Adrenal gland (tissue), 5 donors: ENCODE data around the gene APLP2.

Experiments used
- POLR2A ChIP-seq, 2 donors: fragments of 450-650 bp; IDR thresholded peaks; one replicate each; pipeline ENCODE4 v1.6.1; 2017; ENCODE audit warnings: antibody characterized with exemption in 2 of 2, mild to moderate bottlenecking in 2 of 2, moderate library complexity in 1 of 2
- TF ChIP-seq, protein P1 (sequence below), 6 experiments: fragments of 450-650 bp in 4 of 6; fragments of 200-600 bp in 2 of 6; sonication (generic) in 1 of 6; IDR thresholded peaks; 1 replicate in 5 of 6; 2 replicates in 1 of 6; pipeline versions ENCODE4 v1.5.1 to v1.8.0; 2016 to 2021; ENCODE audit warnings: antibody characterized with exemption in 6 of 6, mild to moderate bottlenecking in 2 of 6, moderate library complexity in 1 of 6
- donor health status: DM: no; HTN: no; CAD: no.

- TF ChIP-seq, protein P1, sequence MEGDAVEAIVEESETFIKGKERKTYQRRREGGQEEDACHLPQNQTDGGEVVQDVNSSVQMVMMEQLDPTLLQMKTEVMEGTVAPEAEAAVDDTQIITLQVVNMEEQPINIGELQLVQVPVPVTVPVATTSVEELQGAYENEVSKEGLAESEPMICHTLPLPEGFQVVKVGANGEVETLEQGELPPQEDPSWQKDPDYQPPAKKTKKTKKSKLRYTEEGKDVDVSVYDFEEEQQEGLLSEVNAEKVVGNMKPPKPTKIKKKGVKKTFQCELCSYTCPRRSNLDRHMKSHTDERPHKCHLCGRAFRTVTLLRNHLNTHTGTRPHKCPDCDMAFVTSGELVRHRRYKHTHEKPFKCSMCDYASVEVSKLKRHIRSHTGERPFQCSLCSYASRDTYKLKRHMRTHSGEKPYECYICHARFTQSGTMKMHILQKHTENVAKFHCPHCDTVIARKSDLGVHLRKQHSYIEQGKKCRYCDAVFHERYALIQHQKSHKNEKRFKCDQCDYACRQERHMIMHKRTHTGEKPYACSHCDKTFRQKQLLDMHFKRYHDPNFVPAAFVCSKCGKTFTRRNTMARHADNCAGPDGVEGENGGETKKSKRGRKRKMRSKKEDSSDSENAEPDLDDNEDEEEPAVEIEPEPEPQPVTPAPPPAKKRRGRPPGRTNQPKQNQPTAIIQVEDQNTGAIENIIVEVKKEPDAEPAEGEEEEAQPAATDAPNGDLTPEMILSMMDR (IDR thresholded peaks at IDR 0.05), result no peak
- TF ChIP-seq POLR2A (IDR thresholded peaks at IDR 0.05), result no peak
These were observed 77.1 kb downstream of the APLP2 start for GRCh38 chr11:130146796-130147195.
